Keratinocyte (primary cell): ENCODE results near the gene MIER3. TPM values are rescaled to one million over a fixed set of nuclear protein-coding genes. Genes with fewer than 3 reads are reported as not detected.

Experiments used
- DNase-seq: peaks from one replicate; pipeline ENCODE4 v3.0.0-alpha.2; 2011; ENCODE audit warnings: low read depth, missing footprints, low spot score
- FAIRE-seq: peaks from 2 replicates; lab custom pipeline; 2011; peaks lifted over from hg19 to GRCh38; lab: Jason Lieb, UNC
- H2AFZ ChIP-seq: 2 replicates; pipeline ENCODE4 v1.6.0; 2012; ENCODE audit warnings: low read length, control low read depth, inconsistent platforms; ENCODE audit not compliant: control insufficient read depth
- H3K27ac ChIP-seq: 2 replicates; pipeline ENCODE4 v1.5.1; 2011; ENCODE audit warnings: low read length; ENCODE audit not compliant: control insufficient read depth, insufficient read depth
- H3K27me3 ChIP-seq: 3 replicates; pipeline ENCODE4 v1.6.0; 2011; ENCODE audit warnings: low read length; ENCODE audit not compliant: control insufficient read depth, insufficient read depth; ENCODE audit errors: extremely low read depth
- H3K36me3 ChIP-seq, 2 experiments: 2 replicates in 1 of 2; 3 replicates in 1 of 2; pipeline ENCODE4 v1.5.1; 2011; ENCODE audit warnings: low read length in 2 of 2, mild to moderate bottlenecking in 1 of 2; ENCODE audit not compliant: control insufficient read depth in 2 of 2, insufficient read depth in 2 of 2; ENCODE audit errors: extremely low read depth in 1 of 2
- H3K4me1 ChIP-seq: 3 replicates; pipeline ENCODE4 v1.5.1; 2011; ENCODE audit warnings: low read length; ENCODE audit not compliant: control insufficient read depth, insufficient read depth; ENCODE audit errors: extremely low read depth
- H3K4me2 ChIP-seq: 3 replicates; pipeline ENCODE4 v1.6.0; 2011; ENCODE audit warnings: low read depth, low read length; ENCODE audit not compliant: control insufficient read depth, insufficient read depth; ENCODE audit errors: extremely low read depth
- H3K4me3 ChIP-seq, 3 experiments: fragments of 200-600 bp in 1 of 3; sonication (generic) in 1 of 3; 2 replicates in 2 of 3; 3 replicates in 1 of 3; pipeline ENCODE4 v1.5.1; 2011 to 2016; ENCODE audit warnings: low read length in 3 of 3, mild to moderate bottlenecking in 3 of 3, control low read depth in 2 of 3, inconsistent platforms in 1 of 3, low read depth in 1 of 3, mixed read lengths in 1 of 3, mixed run types in 1 of 3, moderate library complexity in 1 of 3; ENCODE audit not compliant: control insufficient read depth in 2 of 3, insufficient read depth in 2 of 3; ENCODE audit errors: extremely low read depth in 1 of 3
- H3K79me2 ChIP-seq: 2 replicates; pipeline ENCODE4 v1.6.0; 2012; ENCODE audit warnings: low read length; ENCODE audit not compliant: control insufficient read depth, insufficient read depth
- H3K9ac ChIP-seq: 3 replicates; pipeline ENCODE4 v1.6.0; 2011; ENCODE audit warnings: low read length; ENCODE audit not compliant: control insufficient read depth, insufficient read depth; ENCODE audit errors: extremely low read depth
- H3K9me1 ChIP-seq: 3 replicates; pipeline ENCODE4 v1.6.0; 2011; ENCODE audit warnings: low read length; ENCODE audit not compliant: control insufficient read depth, insufficient read depth; ENCODE audit errors: extremely low read depth
- H3K9me3 ChIP-seq: 2 replicates; pipeline ENCODE4 v1.5.1; 2012; ENCODE audit warnings: low read depth, low read length; ENCODE audit not compliant: control insufficient read depth
- H4K20me1 ChIP-seq: 3 replicates; pipeline ENCODE4 v1.6.0; 2011; ENCODE audit warnings: low read length; ENCODE audit not compliant: control insufficient read depth, insufficient read depth; ENCODE audit errors: extremely low read depth
- CTCF ChIP-seq, 3 experiments: IDR thresholded peaks in 1 of 3; conservative IDR thresholded peaks in 1 of 3; optimal IDR thresholded peaks in 1 of 3; 2 replicates in 2 of 3; 3 replicates in 1 of 3; pipeline versions ENCODE3 to v1.5.1; 2011; ENCODE audit warnings: low read length in 3 of 3, mild to moderate bottlenecking in 3 of 3, moderate library complexity in 2 of 3, control low read depth in 1 of 3, inconsistent platforms in 1 of 3; ENCODE audit not compliant: insufficient read depth in 2 of 3; ENCODE audit errors: extremely low read depth in 1 of 3
- EZH2 ChIP-seq: IDR thresholded peaks from one replicate; pipeline ENCODE4 v1.6.1; 2012; ENCODE audit warnings: inconsistent platforms, mild to moderate bottlenecking, low read length, moderate library complexity
- dilution Hi-C: fragments of 300-500 bp; cut with MboI; formaldehyde crosslinking; loops from one replicate; pipeline ENCODE4 v1.7.0; 2020; ENCODE audit warnings: low sequenced_read_pairs; ENCODE audit not compliant: extremely low pct_ligation_motif_present
- polyA plus RNA-seq, 5 experiments: library from polyadenylated mRNA; depleted of rRNA in 3 of 5; stranded (reverse) in 3 of 5; stranded (forward) in 1 of 5; unstranded in 1 of 5; fragments of >200 nt; gene quantifications; 1 replicate in 1 of 5; 2 replicates in 3 of 5; 3 replicates in 1 of 5; pipeline versions ENCODE4 v1.2.1 to v1.2.3, GENCODE V29; 2011 to 2012; ENCODE audit warnings: missing spikeins in 2 of 5, low read depth in 1 of 5, low replicate concordance in 1 of 5

Gene MIER3
- polyA plus RNA-seq, 1 donor (not counting 4 experiments of a cell fraction or from before 2014, with no cell fraction given) = 13.3 TPM

GRCh38 chr5:56984445-56984844 lies 32.5 kb upstream of the MIER3 start:
- Histone ChIP-seq H3K36me3 (no peaks in the 10 kb centered on the region), H3K4me2 (no peak overlapping the region), H3K9ac (no peak overlapping the region), H2AFZ (no peak overlapping the region), H3K27ac (no peak overlapping the region), H3K4me1 (no peaks in the 10 kb centered on the region), H3K9me3 (no peaks in the 10 kb centered on the region), H3K79me2 (no peaks in the 10 kb centered on the region), H3K9me1 (no peaks in the 10 kb centered on the region), H4K20me1 (no peaks in the 10 kb centered on the region), H3K27me3 (no peaks in the 10 kb centered on the region), H3K4me3 (no peak overlapping the region)
- DNase-seq = no peak
- dilution Hi-C loops = no loop called here
- TF ChIP-seq CTCF (optimal IDR thresholded peaks at IDR 0.05 in 1 of 3, IDR thresholded peaks at IDR 0.05 in 1 of 3, conservative IDR thresholded peaks at IDR 0.05 in 1 of 3; ENCODE audit: extremely low read depth in 1 of 3, insufficient read depth in 2 of 3, low read length in 3 of 3) (no peak), EZH2 (no peak)
- no peak for FAIRE-seq

- TF ChIP-seq EZH2 = no peak
- TF ChIP-seq CTCF (optimal IDR thresholded peaks at IDR 0.05 in 1 of 3, IDR thresholded peaks at IDR 0.05 in 1 of 3, conservative IDR thresholded peaks at IDR 0.05 in 1 of 3; ENCODE audit: extremely low read depth in 1 of 3, insufficient read depth in 2 of 3, low read length in 3 of 3) = no peak
- Histone ChIP-seq H3K36me3 (no peaks in the 10 kb centered on the region), H3K27me3 (no peaks in the 10 kb centered on the region), H2AFZ (no peak overlapping the region), H3K79me2 (no peaks in the 10 kb centered on the region), H3K9ac (no peak overlapping the region), H3K27ac (no peak overlapping the region), H3K9me1 (no peaks in the 10 kb centered on the region), H3K4me3 (no peak overlapping the region), H3K4me1 (no peaks in the 10 kb centered on the region), H3K4me2 (no peak overlapping the region), H4K20me1 (no peaks in the 10 kb centered on the region), H3K9me3 (no peaks in the 10 kb centered on the region)
- FAIRE-seq (no peak), DNase-seq (no peak)
- dilution Hi-C loops = no loop called here
Measured at GRCh38 chr5:56983593-56984361, 31.9 kb upstream of the MIER3 start.
